ENCODE measurements around the gene NDUFV1.

NDUFV1 gene

GRCh38 chr11:67639438-67639859 is 32.7 kb downstream of the NDUFV1 start, which contains the start of gene TBX10:
Gene TBX10, minus strand, starts transcription at chr11:67639763. Its CDS starts 291 bp downstream, at chr11:67639472.
- H3K4me1 ChIP-seq (ENCODE audit: control insufficient read depth, low read depth, low read length) = no peaks in the 10 kb centered on the region
- no peak within 1 kb of the TSS for H3K27ac ChIP-seq (ENCODE audit: low read length)
- H3K9me3 ChIP-seq (ENCODE audit: control insufficient read depth, low read depth, low read length) = no peaks in the 10 kb centered on the region
- no peak within 1 kb of the TSS for H3K9ac ChIP-seq (ENCODE audit: low read length)
- no peaks in the 10 kb centered on the region for H3K36me3 ChIP-seq (ENCODE audit: control insufficient read depth, low read depth, low read length)
- H3K4me3 ChIP-seq (ENCODE audit: low read length) = no peak within 1 kb of the TSS
- peaks cover 17% of the 10 kb centered on the region for H3K27me3 ChIP-seq (ENCODE audit: control insufficient read depth, insufficient read depth, low read length)

GRCh38 chr11:67640021-67640757 is 33.5 kb downstream of the NDUFV1 start:
- no peaks in the 10 kb centered on the region for H3K36me3 ChIP-seq (ENCODE audit: control insufficient read depth, low read depth, low read length)
- no peak overlapping the region for H3K4me3 ChIP-seq (ENCODE audit: low read length)
- H3K9me3 ChIP-seq (ENCODE audit: control insufficient read depth, low read depth, low read length) = no peaks in the 10 kb centered on the region
- peaks cover 17% of the 10 kb centered on the region for H3K27me3 ChIP-seq (ENCODE audit: control insufficient read depth, insufficient read depth, low read length)
- no peak overlapping the region for H3K9ac ChIP-seq (ENCODE audit: low read length)
- H3K4me1 ChIP-seq (ENCODE audit: control insufficient read depth, low read depth, low read length) = no peaks in the 10 kb centered on the region
- H3K27ac ChIP-seq (ENCODE audit: low read length) = no peak overlapping the region

GRCh38 chr11:67640758-67641337 is 34.1 kb downstream of the NDUFV1 start:
- Histone ChIP-seq H3K9ac (ENCODE audit: low read length) (no peak overlapping the region), H3K4me1 (ENCODE audit: control insufficient read depth, low read depth, low read length) (no peaks in the 10 kb centered on the region), H3K36me3 (ENCODE audit: control insufficient read depth, low read depth, low read length) (no peaks in the 10 kb centered on the region), H3K4me3 (ENCODE audit: low read length) (no peak overlapping the region), H3K27ac (ENCODE audit: low read length) (no peak overlapping the region), H3K9me3 (ENCODE audit: control insufficient read depth, low read depth, low read length) (no peaks in the 10 kb centered on the region), H3K27me3 (ENCODE audit: control insufficient read depth, insufficient read depth, low read length) (peaks cover 17% of the 10 kb centered on the region)

- no peaks in the 10 kb centered on the region for H3K4me1 ChIP-seq (ENCODE audit: control insufficient read depth, low read depth, low read length)
- no peak overlapping the region for H3K27ac ChIP-seq (ENCODE audit: low read length)
- H3K9me3 ChIP-seq (ENCODE audit: control insufficient read depth, low read depth, low read length) = no peaks in the 10 kb centered on the region
- H3K36me3 ChIP-seq (ENCODE audit: control insufficient read depth, low read depth, low read length) = no peaks in the 10 kb centered on the region
- no peak overlapping the region for H3K9ac ChIP-seq (ENCODE audit: low read length)
- peaks cover 17% of the 10 kb centered on the region for H3K27me3 ChIP-seq (ENCODE audit: control insufficient read depth, insufficient read depth, low read length)
- no peak overlapping the region for H3K4me3 ChIP-seq (ENCODE audit: low read length)
Measured at GRCh38 chr11:67641338-67642172, 34.8 kb downstream of the NDUFV1 start.

GRCh38 chr11:67642173-67643120 is 35.7 kb downstream of the NDUFV1 start:
- H3K36me3 ChIP-seq (ENCODE audit: control insufficient read depth, low read depth, low read length) = no peaks in the 10 kb centered on the region
- no peak overlapping the region for H3K4me3 ChIP-seq (ENCODE audit: low read length)
- no peaks in the 10 kb centered on the region for H3K4me1 ChIP-seq (ENCODE audit: control insufficient read depth, low read depth, low read length)
- no peak overlapping the region for H3K27ac ChIP-seq (ENCODE audit: low read length)
- no peak overlapping the region for H3K9ac ChIP-seq (ENCODE audit: low read length)
- no peaks in the 10 kb centered on the region for H3K9me3 ChIP-seq (ENCODE audit: control insufficient read depth, low read depth, low read length)
- H3K27me3 ChIP-seq (ENCODE audit: control insufficient read depth, insufficient read depth, low read length) = peaks cover 17% of the 10 kb centered on the region

- Histone ChIP-seq H3K4me3 (ENCODE audit: low read length) (no peak overlapping the region), H3K4me1 (ENCODE audit: control insufficient read depth, low read depth, low read length) (no peaks in the 10 kb centered on the region), H3K9me3 (ENCODE audit: control insufficient read depth, low read depth, low read length) (no peaks in the 10 kb centered on the region), H3K9ac (ENCODE audit: low read length) (no peak overlapping the region), H3K36me3 (ENCODE audit: control insufficient read depth, low read depth, low read length) (no peaks in the 10 kb centered on the region), H3K27me3 (ENCODE audit: control insufficient read depth, insufficient read depth, low read length) (peaks cover 17% of the 10 kb centered on the region), H3K27ac (ENCODE audit: low read length) (no peak overlapping the region)
Measured at GRCh38 chr11:67644042-67644441, 37.3 kb downstream of the NDUFV1 start.

- no peak overlapping the region for H3K27ac ChIP-seq (ENCODE audit: low read length)
- no peak overlapping the region for H3K9ac ChIP-seq (ENCODE audit: low read length)
- no peak overlapping the region for H3K4me3 ChIP-seq (ENCODE audit: low read length)
- H3K9me3 ChIP-seq (ENCODE audit: control insufficient read depth, low read depth, low read length) = no peaks in the 10 kb centered on the region
- H3K27me3 ChIP-seq (ENCODE audit: control insufficient read depth, insufficient read depth, low read length) = peaks cover 13% of the 10 kb centered on the region
- no peaks in the 10 kb centered on the region for H3K4me1 ChIP-seq (ENCODE audit: control insufficient read depth, low read depth, low read length)
- no peaks in the 10 kb centered on the region for H3K36me3 ChIP-seq (ENCODE audit: control insufficient read depth, low read depth, low read length)
Measured at GRCh38 chr11:67644472-67645418, 38.0 kb downstream of the NDUFV1 start.

GRCh38 chr11:67645521-67646461 is 39.1 kb downstream of the NDUFV1 start:
- Histone ChIP-seq H3K27me3 (ENCODE audit: control insufficient read depth, insufficient read depth, low read length) (peaks cover 2% of the 10 kb centered on the region), H3K9ac (ENCODE audit: low read length) (no peak overlapping the region), H3K4me3 (ENCODE audit: low read length) (no peak overlapping the region)

GRCh38 chr11:67646535-67647336 is 40.0 kb downstream of the NDUFV1 start:
- no peaks in the 10 kb centered on the region for H3K4me1 ChIP-seq (ENCODE audit: control insufficient read depth, low read depth, low read length)
- no peaks in the 10 kb centered on the region for H3K27me3 ChIP-seq (ENCODE audit: control insufficient read depth, insufficient read depth, low read length)
- no peak overlapping the region for H3K9ac ChIP-seq (ENCODE audit: low read length)
- no peaks in the 10 kb centered on the region for H3K9me3 ChIP-seq (ENCODE audit: control insufficient read depth, low read depth, low read length)
- H3K4me3 ChIP-seq (ENCODE audit: low read length) = no peak overlapping the region
- H3K27ac ChIP-seq (ENCODE audit: low read length) = no peak overlapping the region
- no peaks in the 10 kb centered on the region for H3K36me3 ChIP-seq (ENCODE audit: control insufficient read depth, low read depth, low read length)

More at GRCh38 chr11:67645521-67646461, 39.1 kb downstream of the NDUFV1 start:
- no peaks in the 10 kb centered on the region for H3K36me3 ChIP-seq (ENCODE audit: control insufficient read depth, low read depth, low read length)
- H3K9me3 ChIP-seq (ENCODE audit: control insufficient read depth, low read depth, low read length) = no peaks in the 10 kb centered on the region
- H3K4me1 ChIP-seq (ENCODE audit: control insufficient read depth, low read depth, low read length) = no peaks in the 10 kb centered on the region
- H3K27ac ChIP-seq (ENCODE audit: low read length) = no peak overlapping the region
